ENCODE data around the gene ZNF329. TPM values are rescaled to one million over a fixed set of nuclear protein-coding genes. Genes with fewer than 3 reads are reported as not detected.

ZNF329 gene
- total RNA-seq, 1 donor from 2014 or later = 5.7 TPM

GRCh38 chr19:58079792-58080191, 70.8 kb downstream of the ZNF329 start:
- no peak for ATAC-seq
- no peak for DNase-seq (ENCODE audit: low spot score)

Other genes starting within 250 kb of the ZNF329 start
- 15.2 TPM for gene ZNF417, start 234.2 kb downstream of the ZNF329 start, total RNA-seq
- 3.5 TPM for gene ZNF418, start 215.4 kb downstream of the ZNF329 start, total RNA-seq
- 1.1 TPM for gene ZNF256, start 203.1 kb downstream of the ZNF329 start, total RNA-seq
- 1.1 TPM for gene C19orf18, start 176.3 kb downstream of the ZNF329 start, total RNA-seq
- 9.2 TPM for gene ZNF606, start 148.0 kb downstream of the ZNF329 start, total RNA-seq
- not detected for gene ZSCAN1, start 116.8 kb downstream of the ZNF329 start, total RNA-seq
- 0.45 TPM for gene ZNF135, start 91.5 kb downstream of the ZNF329 start, total RNA-seq
- gene ZSCAN18, start 52.6 kb downstream of the ZNF329 start, total RNA-seq = 15.4 TPM
- gene ZNF274, start 32.3 kb upstream of the ZNF329 start, total RNA-seq = 13.7 TPM
- 10.0 TPM for gene ZNF544, start 78.1 kb upstream of the ZNF329 start, total RNA-seq
- gene ZNF8, start 128.2 kb upstream of the ZNF329 start, total RNA-seq = 1.8 TPM
- gene ERVK3-1, start 154.6 kb upstream of the ZNF329 start, total RNA-seq = 14.3 TPM
- 2.4 TPM for gene ZSCAN22, start 176.2 kb upstream of the ZNF329 start, total RNA-seq
- 1,433 TPM for gene A1BG, start 202.7 kb upstream of the ZNF329 start, total RNA-seq
- 2.4 TPM for gene ZNF497, start 212.0 kb upstream of the ZNF329 start, total RNA-seq
- 2.9 TPM for gene ZNF837, start 230.2 kb upstream of the ZNF329 start, total RNA-seq
- gene RPS5, start 236.5 kb upstream of the ZNF329 start, total RNA-seq = 311 TPM
- gene RNF225, start 244.9 kb upstream of the ZNF329 start, total RNA-seq = not detected

Data from left lobe of liver (tissue), 2 donors.